HepG2 (cell line): ENCODE data around the gene RANBP3. TPM values are rescaled to one million over a fixed set of nuclear protein-coding genes. Genes with fewer than 3 reads are reported as not detected.
A peak's percentile ranks its signal among the peaks of the same experiment; 100 is the strongest.

Experiments used
- ARID5B ChIP-seq: IDR thresholded peaks from 2 replicates; pipeline ENCODE4 v1.4.0; 2020; ENCODE audit warnings: mild to moderate bottlenecking, missing genetic modification reagents
- CREM ChIP-seq, 2 experiments: sonication (generic) in 1 of 2; formaldehyde crosslinking in 1 of 2; IDR thresholded peaks; 2 replicates each; pipeline versions ENCODE4 v1.4.0 to v1.6.1; 2016 to 2020; ENCODE audit warnings: antibody characterized with exemption in 1 of 2, mild to moderate bottlenecking in 1 of 2, missing genetic modification reagents in 1 of 2
- GATAD2A ChIP-seq: IDR thresholded peaks from 2 replicates; pipeline ENCODE4 v1.6.1; 2016
- KDM5A ChIP-seq: fragments of 200-600 bp; sonication (generic); IDR thresholded peaks from 2 replicates; pipeline ENCODE4 v1.7.0; 2018; ENCODE audit warnings: antibody characterized with exemption, mild to moderate bottlenecking, low read length, borderline replicate concordance
- MYC ChIP-seq: sonication (generic); formaldehyde crosslinking; IDR thresholded peaks from 2 replicates; pipeline ENCODE4 v1.9.0; 2021; ENCODE audit warnings: missing genetic modification reagents, borderline replicate concordance
- SOX6 ChIP-seq, 2 experiments: fragments of 450-650 bp in 1 of 2; sonication (generic) in 1 of 2; formaldehyde crosslinking in 1 of 2; IDR thresholded peaks; 2 replicates each; pipeline versions ENCODE4 v1.4.0 to v1.6.1; 2017 to 2020; ENCODE audit warnings: antibody characterized with exemption in 1 of 2, mild to moderate bottlenecking in 1 of 2, missing genetic modification reagents in 1 of 2
- THAP7 ChIP-seq: sonication (generic); formaldehyde crosslinking; IDR thresholded peaks from 2 replicates; pipeline ENCODE4 v1.8.1; 2023; ENCODE audit warnings: mild to moderate bottlenecking, missing genetic modification reagents
- ZBTB38 ChIP-seq: sonication (generic); formaldehyde crosslinking; IDR thresholded peaks from 2 replicates; pipeline ENCODE4 v1.5.1; 2020; ENCODE audit warnings: mild to moderate bottlenecking, missing genetic modification reagents
- ZNF17 ChIP-seq: sonication (generic); formaldehyde crosslinking; IDR thresholded peaks from 2 replicates; pipeline ENCODE4 v1.5.0; 2020; ENCODE audit warnings: mild to moderate bottlenecking, missing genetic modification reagents
- ZNF18 ChIP-seq: sonication (generic); formaldehyde crosslinking; IDR thresholded peaks from 2 replicates; pipeline ENCODE4 v1.8.0; 2022; ENCODE audit warnings: mild to moderate bottlenecking, missing genetic modification reagents; ENCODE audit not compliant: insufficient replicate concordance
- ZNF496 ChIP-seq: sonication (generic); formaldehyde crosslinking; IDR thresholded peaks from 2 replicates; pipeline ENCODE4 v1.8.1; 2023; ENCODE audit warnings: mild to moderate bottlenecking, moderate library complexity, missing genetic modification reagents; ENCODE audit not compliant: insufficient replicate concordance
- ZNF513 ChIP-seq: sonication (generic); formaldehyde crosslinking; conservative IDR thresholded peaks from 2 replicates; pipeline ENCODE4 v1.5.0; 2020; ENCODE audit warnings: missing genetic modification reagents
- polyA plus RNA-seq, 8 experiments: library from polyadenylated mRNA; depleted of rRNA in 3 of 8; stranded (reverse) in 7 of 8; unstranded in 1 of 8; fragments of >200 nt; fragmentation: Illumina TruSeq in 4 of 8; extraction: Trizol in 4 of 8; gene quantifications; 2 replicates each; pipeline versions ENCODE4 v1.2.1 to v1.2.3, GENCODE V29; 2011 to 2016; ENCODE audit warnings: low read depth in 4 of 8, missing spikeins in 1 of 8, mixed read lengths in 1 of 8; ENCODE audit not compliant: insufficient read depth in 1 of 8
- total RNA-seq, 5 experiments: library from RNA; depleted of rRNA; stranded (reverse); fragments of >200 nt; fragmentation: Illumina TruSeq; extraction: Trizol; gene quantifications; 2 replicates each; pipeline ENCODE4 v1.2.3, GENCODE V29; 2016; ENCODE audit warnings: low read depth in 1 of 5
- TF ChIP-seq, protein P1 (sequence below): sonication (generic); formaldehyde crosslinking; IDR thresholded peaks from 2 replicates; pipeline ENCODE4 v1.4.0; 2020; ENCODE audit warnings: missing genetic modification reagents

RANBP3 gene
- total and polyA plus RNA-seq, 2 of the 13 experiments (the other 11 are each of a cell fraction or from before 2014, with no cell fraction given) = 39.5 to 149 TPM

DNA sequence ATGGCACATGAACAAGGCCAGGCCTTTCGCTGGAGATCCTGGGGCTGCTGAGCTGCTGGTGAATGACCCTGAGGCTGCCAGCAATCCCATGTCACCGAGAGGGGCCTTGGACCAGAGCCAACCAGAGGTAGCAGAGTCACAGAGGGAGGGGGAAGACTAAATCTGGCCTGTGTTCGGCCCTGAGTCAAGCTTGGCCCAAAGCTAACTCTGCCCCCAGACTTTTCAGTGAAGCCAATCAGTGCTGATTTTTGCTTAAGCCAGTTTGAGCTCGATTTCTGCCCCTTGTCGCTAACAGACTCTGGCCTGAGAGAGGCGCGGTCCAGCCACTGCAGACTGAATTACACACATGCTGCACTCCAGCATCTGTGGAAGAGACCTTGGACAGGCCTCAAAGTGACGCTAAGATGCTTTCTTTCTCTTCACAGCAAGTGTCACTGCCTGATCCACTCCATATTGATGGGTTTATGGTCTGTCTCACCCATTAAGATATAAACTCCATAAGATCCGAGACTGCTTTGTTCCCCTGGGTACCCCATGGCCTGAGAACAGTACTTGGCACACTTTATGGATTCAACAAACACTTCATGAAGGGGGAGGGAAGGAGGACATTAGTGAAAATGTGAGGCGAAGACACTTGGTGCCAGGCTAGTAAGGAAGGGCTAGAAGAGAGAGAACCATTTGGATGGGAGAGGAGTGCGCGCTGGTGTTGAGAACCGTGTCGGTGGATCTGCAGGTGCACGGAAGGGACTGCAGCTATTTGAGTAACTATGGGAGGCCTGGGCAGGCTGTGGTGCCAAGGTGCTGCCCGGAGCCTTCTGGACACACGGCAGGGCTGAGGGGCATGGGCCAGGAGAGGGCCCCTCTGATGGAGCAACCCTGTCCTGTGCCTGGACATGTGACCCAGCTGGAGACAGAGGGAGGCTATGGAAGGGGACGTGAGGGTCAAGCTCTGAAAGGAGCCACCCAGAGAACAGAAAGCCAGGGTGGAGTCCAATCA, 17.6 kb downstream of the RANBP3 start (continued):
- TF ChIP-seq ZBTB38 (CRISPR knock-in tag) = peak; percentile 90
- TF ChIP-seq, protein P1, sequence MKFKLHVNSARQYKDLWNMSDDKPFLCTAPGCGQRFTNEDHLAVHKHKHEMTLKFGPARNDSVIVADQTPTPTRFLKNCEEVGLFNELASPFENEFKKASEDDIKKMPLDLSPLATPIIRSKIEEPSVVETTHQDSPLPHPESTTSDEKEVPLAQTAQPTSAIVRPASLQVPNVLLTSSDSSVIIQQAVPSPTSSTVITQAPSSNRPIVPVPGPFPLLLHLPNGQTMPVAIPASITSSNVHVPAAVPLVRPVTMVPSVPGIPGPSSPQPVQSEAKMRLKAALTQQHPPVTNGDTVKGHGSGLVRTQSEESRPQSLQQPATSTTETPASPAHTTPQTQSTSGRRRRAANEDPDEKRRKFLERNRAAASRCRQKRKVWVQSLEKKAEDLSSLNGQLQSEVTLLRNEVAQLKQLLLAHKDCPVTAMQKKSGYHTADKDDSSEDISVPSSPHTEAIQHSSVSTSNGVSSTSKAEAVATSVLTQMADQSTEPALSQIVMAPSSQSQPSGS (CRISPR knock-in tag) = no peak
- peak; percentile 42 for TF ChIP-seq GATAD2A (CRISPR knock-in tag)
- peak; percentile 16 for TF ChIP-seq ZNF18 (CRISPR knock-in tag)
- TF ChIP-seq KDM5A = no peak
- no peak for TF ChIP-seq SOX6 (IDR thresholded peaks at IDR 0.05)
- TF ChIP-seq SOX6 (CRISPR knock-in tag; IDR thresholded peaks at IDR 0.05) = peak; percentile 27; the same call in 1 of the 2 replicates
- TF ChIP-seq ZNF17 (CRISPR knock-in tag) = no peak
- no peak for TF ChIP-seq CREM (IDR thresholded peaks at IDR 0.05)
- no peak for TF ChIP-seq CREM (CRISPR knock-in tag; IDR thresholded peaks at IDR 0.05)
- 0 out of 2 replicates have a peak, but pooled peaks have one; percentile 5 for TF ChIP-seq ARID5B (CRISPR knock-in tag)
- 0 out of 2 replicates have a peak, but pooled peaks have one; percentile 16 for TF ChIP-seq MYC
- 0 out of 2 replicates have a peak, but pooled peaks have one; percentile 13 for TF ChIP-seq THAP7 (CRISPR knock-in tag)
- no peak for TF ChIP-seq ZNF496
- no peak for TF ChIP-seq ZNF513 (CRISPR knock-in tag)
